ENCODE measurements around the gene DCHS2.

DCHS2 gene, protein sequence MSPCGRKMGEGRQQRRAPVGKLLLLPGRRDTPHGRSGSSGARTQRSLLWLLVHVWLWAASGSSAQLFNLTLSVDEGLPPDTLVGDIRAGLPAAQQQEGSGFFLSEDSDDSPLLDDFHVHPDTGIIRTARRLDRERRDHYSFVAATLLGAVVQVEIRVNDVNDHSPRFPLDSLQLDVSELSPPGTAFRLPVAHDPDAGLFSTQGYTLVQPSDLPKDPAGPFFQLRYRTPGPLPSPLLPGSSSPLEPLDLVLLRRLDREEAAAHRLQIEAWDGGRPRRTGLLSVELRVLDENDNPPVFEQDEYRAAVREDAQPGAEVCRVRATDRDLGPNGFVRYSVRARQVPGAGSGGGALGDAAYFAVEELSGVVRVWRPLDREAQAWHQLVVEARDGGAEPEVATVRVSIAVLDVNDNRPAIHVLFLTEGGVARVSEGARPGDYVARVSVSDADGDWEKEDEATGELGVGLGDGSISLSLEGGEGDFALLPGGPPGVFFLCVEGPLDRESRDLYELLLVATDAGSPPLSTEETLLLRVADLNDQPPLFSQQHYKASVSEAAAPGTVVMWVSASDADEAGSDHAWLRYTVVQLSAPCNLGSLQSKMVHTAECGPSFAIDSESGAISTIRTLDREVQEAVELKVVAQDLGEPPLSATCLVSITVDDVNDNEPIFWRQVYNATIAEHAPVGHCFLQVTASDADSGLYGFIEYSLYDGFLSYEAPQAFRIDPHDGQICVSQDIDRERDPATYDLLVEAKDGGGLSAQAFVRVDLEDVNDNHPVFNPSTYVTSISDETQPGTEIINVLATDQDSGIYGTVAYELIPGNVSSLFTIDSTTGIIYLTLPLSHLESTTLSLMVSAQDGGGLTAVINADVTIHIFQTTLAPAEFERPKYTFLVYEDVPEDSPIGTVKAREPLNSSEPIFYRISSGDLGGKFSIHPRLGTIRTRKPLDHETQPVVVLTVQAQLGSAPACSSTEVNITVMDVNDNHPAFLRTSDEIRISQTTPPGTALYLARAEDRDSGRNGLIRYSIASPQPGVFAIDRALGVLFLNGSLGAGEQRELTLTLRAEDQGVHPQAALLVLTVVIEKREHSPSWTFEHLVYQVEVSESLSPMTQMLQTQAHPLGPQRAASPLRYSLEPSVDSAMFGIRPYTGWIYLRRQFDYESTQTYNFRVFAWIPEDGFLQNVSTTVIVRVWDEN (N-terminal part only)

DNA sequence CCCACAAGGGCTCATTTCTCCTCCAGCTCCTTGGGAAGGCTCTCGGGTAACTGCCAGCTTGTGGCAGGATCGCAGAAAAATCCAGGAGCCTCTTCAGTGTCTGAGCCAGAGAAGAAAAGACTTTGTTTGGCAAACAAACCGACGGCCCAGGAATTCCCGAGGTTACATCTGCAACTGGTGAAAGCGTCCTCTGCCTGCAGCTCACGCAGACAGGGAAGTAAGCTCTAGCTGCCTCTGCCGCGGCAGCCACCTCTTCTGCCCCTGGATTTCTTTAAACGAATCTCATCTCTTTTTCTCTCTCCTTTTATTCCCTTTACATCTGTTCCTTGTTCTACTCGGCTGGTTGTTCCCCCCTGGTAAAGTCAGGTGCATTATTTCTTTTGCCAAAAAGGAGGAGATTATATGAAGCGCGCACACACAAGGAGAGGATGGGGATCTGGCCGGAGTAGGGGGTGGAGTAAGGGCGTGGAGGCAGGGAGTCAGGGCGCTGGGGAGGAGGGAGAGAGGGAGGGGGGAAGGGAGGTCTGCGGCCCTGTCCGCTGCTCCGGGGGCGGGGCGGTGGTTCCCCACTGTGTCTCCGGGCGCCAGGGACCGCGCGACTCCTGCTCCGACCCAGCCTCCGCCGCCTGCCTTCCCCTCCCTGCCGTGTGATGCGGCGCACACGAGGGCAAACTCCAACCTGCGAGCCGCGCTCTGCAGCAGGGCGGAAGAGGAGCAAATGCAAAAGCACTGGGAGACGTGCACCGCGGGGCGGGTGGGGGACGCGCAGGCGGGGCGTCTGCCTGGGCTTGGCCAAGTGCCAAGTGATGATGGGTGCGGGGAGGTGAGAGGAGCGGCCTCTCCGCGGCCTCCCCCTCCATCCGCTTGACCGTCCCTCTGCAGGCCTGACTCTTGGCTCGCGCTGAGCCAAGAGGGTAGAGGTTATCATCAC lies at the start of gene DCHS2:
Gene DCHS2 (minus strand): TSS at position 459 of the 931 bp plus-strand sequence. CDS start 444 bp downstream, at position 15.
- peak; percentile 11 for DNase-seq

DNA sequence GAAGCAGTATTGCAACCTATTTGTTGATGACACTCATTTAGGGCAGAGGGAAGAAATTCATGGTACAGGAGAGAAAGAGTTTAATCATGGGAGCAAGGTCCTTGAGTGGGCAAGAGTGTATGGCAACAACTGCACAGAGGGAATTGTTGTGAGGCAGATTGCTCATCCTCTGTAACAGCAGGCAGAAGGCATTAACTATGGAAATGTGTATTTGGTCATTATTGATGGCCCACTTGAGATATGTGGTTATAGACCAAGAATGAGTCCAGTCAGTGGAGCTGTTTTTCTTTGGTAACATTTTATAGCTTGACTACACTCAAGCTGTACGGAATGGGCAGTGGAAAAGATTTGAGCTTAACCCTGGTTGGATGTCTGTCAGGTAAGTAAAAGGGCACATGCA lies 42.7 kb upstream of the DCHS2 start:
- no peak for DNase-seq

DNA sequence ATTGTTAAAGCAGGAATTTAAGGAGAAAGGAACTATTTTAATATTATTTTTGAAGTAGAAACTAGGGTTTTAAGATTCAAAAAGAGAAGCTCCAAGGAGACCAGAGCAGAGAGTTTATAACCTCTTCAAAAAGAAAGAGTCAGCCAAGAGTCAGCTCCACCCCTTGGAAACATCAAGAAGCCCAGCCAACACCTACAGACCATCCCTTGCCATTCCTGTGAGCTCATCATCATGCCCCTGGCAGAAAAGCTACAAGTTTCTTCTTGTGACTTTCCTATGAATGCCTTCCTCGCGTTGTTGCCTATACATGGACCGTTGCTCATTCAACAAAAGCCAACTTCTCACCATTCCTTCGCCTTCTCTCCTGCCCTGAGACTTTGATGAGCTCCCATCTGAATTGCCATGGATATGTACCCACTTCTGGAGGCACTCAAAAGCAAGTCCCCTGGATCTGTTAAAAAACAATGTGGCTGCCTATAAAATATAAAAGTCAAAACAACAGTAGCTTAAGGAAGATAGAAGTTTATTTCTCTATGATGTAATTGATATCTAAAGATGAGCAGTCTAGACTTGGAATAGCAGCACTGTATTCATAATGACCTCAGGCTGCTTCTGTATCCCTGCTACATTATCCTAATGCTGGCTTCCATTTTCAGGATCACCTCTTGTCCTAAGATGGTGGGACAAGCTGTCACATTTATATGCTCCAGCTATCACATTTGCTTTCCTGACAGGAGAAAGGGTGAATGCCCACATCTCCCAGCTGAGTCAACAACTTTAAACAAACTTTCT lies 38.3 kb upstream of the DCHS2 start:
- DNase-seq: no peak

DNA sequence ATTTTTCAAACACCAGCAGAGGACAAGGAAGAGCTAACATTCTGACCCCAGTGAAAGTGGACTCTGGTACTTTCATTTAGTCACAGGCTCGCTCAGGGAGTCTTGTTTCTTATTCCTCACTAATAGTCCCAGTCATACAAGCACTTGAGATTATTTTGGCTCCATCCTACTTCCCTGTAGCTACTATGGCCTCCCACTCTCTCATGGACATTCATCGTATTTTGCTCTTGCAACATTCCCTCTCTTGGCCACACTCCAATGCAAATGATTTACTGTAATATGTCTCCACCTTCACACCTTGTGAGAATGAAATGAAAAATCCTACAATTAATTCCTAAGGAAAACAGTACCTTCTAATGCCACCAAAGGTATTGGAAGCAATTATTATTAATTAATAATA lies 37.3 kb upstream of the DCHS2 start:
- DNase-seq: no peak

DNA sequence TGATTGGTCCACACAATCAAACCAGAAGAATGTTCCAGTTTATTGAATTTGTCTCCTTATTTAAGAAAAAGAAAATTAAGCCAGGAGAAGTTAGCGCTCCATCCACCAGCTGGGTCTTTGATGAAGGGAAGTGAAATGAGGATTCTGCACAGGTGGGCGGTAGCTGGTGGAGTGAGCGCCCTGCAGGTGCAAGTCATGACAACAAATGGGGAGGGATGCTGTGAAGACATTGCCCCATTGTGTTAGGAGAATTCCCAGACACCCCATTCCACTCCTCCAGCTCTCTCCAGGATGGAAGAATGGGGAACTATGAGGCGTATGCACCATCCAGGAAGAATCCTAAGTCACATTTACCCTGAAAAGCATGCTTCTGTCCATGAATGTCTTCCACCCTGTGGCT lies 35.7 kb upstream of the DCHS2 start:
- no peak for DNase-seq

DNA sequence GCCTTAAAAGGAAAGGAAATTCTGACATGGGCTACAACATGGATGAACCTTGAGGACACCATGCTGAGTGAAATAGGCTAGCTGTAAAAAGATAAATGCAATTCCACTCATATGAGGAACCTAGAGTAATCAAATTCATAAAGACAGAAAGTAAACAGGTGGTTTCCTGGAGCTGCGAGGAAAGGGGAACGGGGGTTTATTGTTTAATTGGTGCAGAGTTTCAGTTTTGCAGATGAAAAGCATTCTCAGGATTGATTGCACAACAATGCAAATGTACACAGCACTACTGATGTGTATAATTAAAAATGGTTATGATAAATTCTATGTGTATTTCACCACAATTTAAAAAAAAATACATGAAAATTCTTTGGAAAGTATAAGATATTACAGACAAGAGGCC lies 34.6 kb upstream of the DCHS2 start:
- no peak for DNase-seq

DNA sequence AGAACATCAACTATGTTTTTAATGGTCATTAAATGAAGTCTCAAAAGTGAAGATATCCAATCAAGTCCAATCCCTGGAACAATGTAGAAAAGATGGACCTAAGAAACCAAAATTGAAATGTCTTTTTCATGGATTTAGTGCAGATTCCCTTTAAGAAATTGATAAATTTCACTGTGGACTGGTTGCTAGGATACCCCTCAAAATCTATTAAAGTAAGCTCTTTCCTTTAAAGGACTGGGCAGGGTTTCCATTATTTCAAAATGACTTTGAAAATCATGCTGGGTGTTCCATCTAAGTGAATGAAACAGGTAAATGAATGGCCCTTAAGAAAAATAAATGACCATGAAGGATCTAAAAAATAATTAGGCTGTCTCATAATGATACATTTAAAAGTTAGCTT lies 30.0 kb upstream of the DCHS2 start:
- no peak for DNase-seq

DNA sequence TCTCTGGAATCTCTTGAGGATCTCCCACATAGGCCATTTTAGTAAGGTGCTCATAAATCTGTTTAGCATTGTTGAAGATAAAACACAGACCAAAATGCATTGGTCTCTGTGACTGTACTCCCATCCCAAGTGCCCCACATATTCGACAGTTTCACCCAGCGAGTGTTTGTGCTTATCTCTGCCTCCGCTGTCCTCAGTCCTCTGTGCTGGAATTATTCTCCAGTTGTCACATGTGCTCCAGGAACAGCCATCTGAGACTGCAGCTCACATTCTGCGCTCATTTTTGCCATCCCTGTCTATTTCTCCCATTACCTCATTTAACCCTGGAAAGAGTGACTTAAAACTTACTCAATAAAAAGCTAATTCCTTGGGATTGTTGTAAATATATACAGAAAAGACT lies 27.6 kb upstream of the DCHS2 start:
- DNase-seq: no peak

DNA sequence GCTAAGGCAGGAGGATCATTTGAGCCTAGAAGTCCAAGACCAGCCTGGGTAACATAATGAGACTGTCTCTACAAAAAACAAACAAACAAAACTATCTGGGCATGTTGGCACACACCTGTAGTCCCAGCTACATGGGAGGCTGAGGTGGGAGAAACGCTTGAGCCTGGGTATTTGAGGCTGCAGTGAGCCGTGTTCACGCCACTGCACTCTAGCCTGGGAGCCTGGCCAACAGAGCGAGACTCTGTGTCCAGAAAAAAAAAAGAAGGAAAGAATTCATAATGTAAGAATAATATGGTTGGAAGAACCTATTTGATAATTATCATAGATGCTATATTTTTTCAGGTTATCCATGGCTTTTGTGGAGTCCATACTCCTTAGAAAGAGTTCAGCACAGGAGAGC lies 26.0 kb upstream of the DCHS2 start:
- no peak for DNase-seq

DNA sequence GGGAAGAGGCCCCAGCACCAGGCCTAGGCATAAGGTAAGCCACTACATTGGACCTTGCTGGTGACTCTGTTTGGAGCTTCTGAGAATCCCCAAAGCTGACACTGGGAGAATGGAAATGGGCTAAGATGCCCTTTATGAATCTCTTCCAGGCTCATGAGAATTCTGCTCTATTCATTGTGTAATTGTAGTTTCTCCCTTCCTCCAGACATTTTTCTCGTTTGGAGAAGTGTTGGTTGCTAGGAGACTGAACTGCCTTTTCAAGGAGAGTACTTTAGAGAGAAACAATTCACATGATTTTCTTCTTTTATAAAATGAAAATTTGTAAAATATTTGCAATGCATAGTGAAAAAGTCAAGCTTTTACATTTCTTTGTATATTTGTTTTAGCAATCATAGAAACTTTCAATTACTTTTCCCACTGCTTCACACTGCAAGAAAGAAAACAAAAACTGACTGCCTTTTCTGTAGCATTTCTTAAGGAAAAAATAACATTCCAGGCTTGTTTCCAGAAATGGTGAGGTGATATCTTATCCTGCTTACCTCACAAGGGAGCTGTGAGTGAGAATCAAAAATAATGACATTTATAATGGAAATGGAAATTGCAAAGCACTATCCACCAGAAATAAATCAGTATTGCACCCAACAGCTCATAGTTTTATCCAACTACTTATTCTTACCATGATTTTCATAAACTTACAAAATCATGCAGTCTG lies 24.9 kb upstream of the DCHS2 start:
- DNase-seq: peak; percentile 11

DNA sequence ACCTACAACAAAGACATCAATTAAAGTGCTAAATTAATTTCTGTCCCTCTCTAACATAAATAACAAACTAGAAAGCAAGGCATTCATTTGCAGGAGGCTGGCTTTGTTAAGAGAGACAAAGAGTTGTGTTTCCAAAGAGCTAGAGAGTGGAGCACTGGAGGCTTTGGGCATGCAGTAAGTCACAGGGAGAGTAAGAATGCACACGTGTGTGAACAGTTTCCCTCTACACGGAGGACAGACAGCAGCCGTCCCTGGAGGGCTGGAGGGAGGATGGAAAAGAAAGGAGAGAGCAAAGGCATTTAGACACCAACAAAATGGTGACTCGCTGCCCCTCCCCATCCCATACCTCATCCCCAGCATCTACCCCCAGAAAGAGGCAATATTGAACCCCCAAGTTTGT lies 20.4 kb upstream of the DCHS2 start:
- no peak for DNase-seq

DNA sequence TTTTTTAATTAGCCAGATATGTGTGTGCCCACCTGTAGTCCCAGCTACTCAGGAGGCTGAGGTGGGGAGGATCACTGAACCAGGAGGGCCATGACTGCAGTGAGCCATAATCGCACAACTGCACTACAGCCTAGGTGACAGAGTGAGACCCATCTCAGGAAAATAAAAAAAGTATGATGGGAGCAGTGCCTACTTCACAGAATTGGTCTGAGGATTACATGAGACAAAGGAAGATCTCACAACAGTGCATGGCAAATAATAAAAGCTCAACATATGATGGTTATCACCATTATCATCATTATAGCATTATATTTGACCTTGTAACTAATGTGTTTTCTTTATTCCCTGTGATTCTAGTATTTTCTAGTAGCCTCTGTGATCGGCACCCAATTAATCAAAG lies 19.9 kb upstream of the DCHS2 start:
- no peak for DNase-seq

DNA sequence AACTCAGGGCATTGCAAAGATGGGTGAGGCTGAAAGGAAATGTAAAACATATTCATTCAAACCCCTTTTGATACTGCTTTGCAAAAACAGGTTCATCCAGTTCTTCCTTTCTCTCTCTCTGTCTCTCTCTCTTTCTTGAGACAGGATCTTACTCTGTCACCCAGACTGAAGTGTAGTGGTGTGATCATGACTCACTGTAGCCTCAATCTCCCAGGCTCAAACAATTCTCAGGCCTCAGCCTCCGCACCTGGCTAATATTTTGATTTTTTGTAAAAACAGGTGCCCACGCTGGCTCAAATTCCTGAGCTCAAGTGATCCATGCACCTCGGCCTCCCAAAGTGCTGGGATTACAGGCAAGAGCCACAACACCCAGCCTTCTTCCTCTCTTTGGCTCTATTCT lies 15.6 kb upstream of the DCHS2 start:
- no peak for DNase-seq

DNA sequence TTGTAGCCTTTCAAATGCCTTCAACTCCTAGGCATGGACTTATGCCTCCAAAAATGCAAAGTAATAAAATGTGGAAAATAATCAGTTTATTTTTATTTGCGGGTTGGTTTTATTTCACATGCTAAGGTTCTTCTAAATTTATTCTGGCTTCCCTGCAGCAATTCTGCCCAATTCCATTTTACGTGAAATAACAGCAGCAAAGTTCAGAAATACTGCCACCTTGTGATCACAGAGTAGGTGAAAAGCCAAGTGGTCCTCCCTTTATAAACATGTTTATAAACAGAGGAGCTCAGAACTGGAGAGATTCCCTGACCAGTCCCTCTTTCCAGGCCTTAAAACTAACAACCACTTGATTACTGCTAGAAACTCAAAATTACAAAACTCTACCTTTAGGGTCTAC lies 14.7 kb upstream of the DCHS2 start:
- DNase-seq: peak; percentile 67

DNA sequence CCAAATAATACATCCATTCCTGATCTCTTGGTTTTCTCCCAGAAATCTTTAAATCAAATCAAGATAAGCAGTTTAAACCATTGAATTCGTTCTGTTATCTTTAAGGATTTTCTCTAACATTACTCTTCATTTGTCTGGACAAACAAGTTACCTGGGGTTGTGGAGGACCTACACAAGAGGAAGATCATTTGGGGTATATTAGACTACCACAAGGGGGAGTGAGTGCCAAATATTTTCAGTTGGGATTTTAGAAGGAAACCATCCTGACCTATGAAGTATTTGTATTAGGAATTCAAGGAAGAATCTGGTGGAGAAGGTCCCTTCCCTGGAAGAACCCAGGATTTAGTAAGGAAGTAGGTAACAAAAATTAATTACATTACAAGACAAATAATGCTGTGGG lies 12.0 kb upstream of the DCHS2 start:
- DNase-seq: peak; percentile 15

DNA sequence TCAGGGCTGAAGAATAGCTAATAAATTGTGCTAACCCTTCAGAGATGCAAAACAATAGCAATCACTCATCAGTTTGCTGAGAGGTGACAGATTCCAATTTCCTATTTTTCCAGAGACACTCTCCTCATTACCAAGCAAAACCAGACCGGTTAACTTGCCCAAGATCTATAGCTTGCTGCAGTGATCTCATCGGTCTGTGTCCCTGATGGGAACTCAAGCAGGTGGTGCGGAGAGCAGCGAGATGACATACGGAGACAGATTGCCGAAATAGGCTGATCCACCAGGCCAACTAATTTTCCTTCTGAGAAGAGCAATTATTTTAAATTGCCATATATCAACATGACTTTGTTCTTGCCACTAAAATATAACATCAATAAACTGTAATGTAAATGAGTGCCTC lies 10.5 kb upstream of the DCHS2 start:
- no peak for DNase-seq

DNA sequence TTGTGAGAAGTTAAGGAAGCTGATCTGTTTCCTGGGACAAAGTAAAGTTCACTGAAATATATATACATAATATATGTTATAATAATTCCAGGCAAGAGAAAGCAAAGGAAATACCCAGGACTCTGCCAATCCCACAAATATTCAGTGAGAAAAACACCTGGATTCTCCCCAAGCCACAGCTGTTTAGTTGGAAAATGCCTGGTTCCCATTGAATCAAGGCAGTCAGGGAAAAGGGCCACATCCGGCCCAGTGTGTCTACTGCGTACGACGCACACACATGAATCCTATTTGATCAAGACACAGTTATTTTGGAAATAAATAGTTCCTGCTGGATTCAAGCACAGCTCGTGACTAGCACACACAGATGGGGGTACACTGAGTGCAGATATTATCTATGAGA lies 6.3 kb upstream of the DCHS2 start:
- no peak for DNase-seq

DNA sequence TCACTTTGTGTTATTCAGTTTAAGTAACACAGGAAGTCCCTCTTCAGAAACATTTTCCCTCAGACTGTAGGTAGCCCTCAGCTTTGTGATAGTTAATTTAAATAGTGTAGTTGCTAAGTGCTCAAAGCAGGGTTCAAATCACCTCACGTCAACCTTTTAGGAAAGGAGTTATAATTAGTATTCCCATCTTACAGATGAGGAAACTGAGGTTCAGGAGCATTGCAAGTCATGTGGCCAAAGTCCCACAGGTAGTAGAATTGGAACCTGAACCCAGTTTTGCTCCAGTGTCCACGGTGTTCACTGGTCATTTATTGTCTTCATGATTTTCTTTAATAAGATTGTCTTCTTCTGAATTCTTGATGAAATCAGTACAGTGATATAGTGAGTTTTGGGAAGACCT lies 4.3 kb upstream of the DCHS2 start:
- no peak for DNase-seq

DNA sequence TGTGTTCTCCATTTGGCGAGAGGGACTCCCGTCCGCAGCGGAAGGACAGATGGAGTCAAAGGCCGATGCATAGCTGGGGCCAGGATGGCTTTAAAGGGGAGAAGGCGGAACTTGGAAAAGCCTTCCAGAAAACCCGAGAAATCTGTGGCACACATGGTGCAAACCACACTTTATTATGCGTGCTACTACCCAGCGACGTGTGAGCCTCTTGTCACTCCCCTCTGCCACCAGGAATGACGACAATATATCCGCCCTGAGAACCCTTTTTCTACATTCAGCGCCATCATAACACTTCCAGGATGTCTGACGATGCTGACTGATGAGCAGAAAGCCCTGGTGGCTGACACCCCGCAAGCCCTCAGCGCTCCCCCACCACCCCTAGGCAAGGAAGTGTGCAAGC lies 689 bp upstream of the DCHS2 start:
- DNase-seq: no peak

DNA sequence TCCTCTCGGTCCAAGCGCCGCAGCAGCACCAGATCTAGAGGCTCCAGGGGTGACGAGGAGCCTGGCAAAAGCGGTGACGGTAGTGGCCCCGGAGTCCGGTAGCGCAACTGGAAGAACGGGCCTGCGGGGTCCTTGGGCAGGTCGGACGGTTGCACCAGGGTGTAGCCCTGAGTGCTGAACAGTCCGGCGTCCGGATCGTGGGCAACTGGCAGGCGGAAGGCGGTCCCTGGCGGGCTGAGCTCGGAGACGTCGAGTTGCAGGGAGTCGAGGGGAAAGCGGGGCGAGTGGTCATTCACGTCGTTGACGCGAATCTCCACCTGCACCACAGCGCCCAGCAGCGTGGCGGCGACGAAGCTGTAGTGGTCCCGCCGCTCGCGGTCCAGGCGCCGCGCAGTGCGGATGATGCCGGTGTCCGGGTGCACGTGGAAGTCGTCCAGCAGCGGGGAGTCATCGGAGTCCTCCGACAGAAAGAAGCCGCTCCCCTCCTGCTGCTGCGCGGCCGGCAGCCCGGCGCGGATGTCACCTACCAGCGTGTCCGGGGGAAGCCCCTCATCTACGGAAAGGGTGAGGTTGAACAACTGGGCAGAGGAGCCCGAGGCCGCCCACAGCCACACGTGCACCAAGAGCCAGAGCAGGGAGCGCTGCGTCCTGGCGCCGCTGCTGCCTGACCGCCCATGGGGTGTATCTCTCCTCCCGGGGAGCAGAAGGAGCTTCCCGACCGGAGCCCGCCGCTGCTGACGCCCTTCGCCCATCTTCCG lies 837 bp downstream of the DCHS2 start:
- no peak for DNase-seq
